Right ventricle myocardium superior (tissue), 1 donor: ENCODE measurements around the gene HMGB1. TPM values are rescaled to one million over a fixed set of nuclear protein-coding genes. Genes with fewer than 3 reads are reported as not detected.
A peak's percentile ranks its signal among the peaks of the same experiment; 100 is the strongest.
"Not testable (repeated sequence)": the region's sequence is repeated elsewhere in the genome, so short reads cannot be mapped to it uniquely, and the experiment has no call there.

Experiments used
- ATAC-seq: fragments of 200-7000 bp; cut with Tn5 transposase; one replicate; pipeline ENCODE4 v1.9.1; 2020; ENCODE audit warnings: mild to moderate bottlenecking; ENCODE audit not compliant: poor library complexity
- DNase-seq: peaks from one replicate; pipeline ENCODE4 v3.0.0-alpha.2; 2020
- intact Hi-C: fragments of 100-400 bp; cut with DNase I; formaldehyde crosslinking; loops from one replicate; pipeline ENCODE4 v1.11.2; 2022
- total RNA-seq: library from RNA; stranded (reverse); fragmentation: NEBNext Ultra II Directional; extraction: Animal tissue kit (Norgen Biotek cat#: 25700); gene quantifications from one replicate; pipeline ENCODE4 v1.2.1, GENCODE V29; 2021
- donor health status: DM: no; HTN: yes; CAD: no; lungs with severe emphysema.

The HMGB1 gene
- total RNA-seq, 1 donor from 2014 or later: 163 TPM

GRCh38 chr13:30477346-30478195 lies 11.8 kb upstream of the HMGB1 start:
- ATAC-seq: no peak
- intact Hi-C loops: no loop called here

GRCh38 chr13:30473675-30474074 lies 7.9 kb upstream of the HMGB1 start:
- intact Hi-C loops: no loop called here
- ATAC-seq: no peak

More at GRCh38 chr13:30477346-30478195, 11.8 kb upstream of the HMGB1 start:
- no peak for DNase-seq

GRCh38 chr13:30466841-30467252 lies 1.1 kb upstream of the HMGB1 start:
- DNase-seq (no peak), ATAC-seq (no peak)
- intact Hi-C loops: loop anchor here (5.0 kb wide), 1 partner anchor 60 kb away; no protein-coding TSS in a partner anchor

More at GRCh38 chr13:30473675-30474074, 7.9 kb upstream of the HMGB1 start:
- DNase-seq: no peak

GRCh38 chr13:30466358-30466714 lies 600 bp upstream of the HMGB1 start:
- no peak for ATAC-seq
- intact Hi-C loops: loop anchor here (5.0 kb wide), 1 partner anchor 59 kb away; no protein-coding TSS in a partner anchor

GRCh38 chr13:30465343-30465592 lies 468 bp downstream of the HMGB1 start:
- DNase-seq (no peak), ATAC-seq (no peak)
- intact Hi-C loops: loop anchor here (2.0 to 5.0 kb wide), 2 partner anchors 58 to 152 kb away; partner anchors contain the start of gene USPL1

More at GRCh38 chr13:30466358-30466714, 600 bp upstream of the HMGB1 start:
- DNase-seq: no peak

GRCh38 chr13:30464496-30465342 lies 1.0 kb downstream of the HMGB1 start:
- DNase-seq: peak; percentile 86
- intact Hi-C loops: loop anchor here (2.0 to 5.0 kb wide), 3 partner anchors 42 to 152 kb away; partner anchors contain the start of genes UBE2L5 and USPL1
- peak; percentile 77 for ATAC-seq

- intact Hi-C loops: loop anchor here (2.0 to 5.0 kb wide), 2 partner anchors 42 to 153 kb away; partner anchors contain the start of genes UBE2L5 and USPL1
- DNase-seq (peak; percentile 70), ATAC-seq (peak; percentile 21)
Observed at GRCh38 chr13:30463787-30464495, 1.8 kb downstream of the HMGB1 start.

GRCh38 chr13:30461279-30462066 lies 4.3 kb downstream of the HMGB1 start:
- ATAC-seq: not testable (repeated sequence)

GRCh38 chr13:30457306-30457891 lies 8.3 kb downstream of the HMGB1 start:
- DNase-seq (no peak), ATAC-seq (no peak)
- intact Hi-C loops: loop anchor here (5.0 kb wide), 1 partner anchor 325 kb away; no protein-coding TSS in a partner anchor

More at GRCh38 chr13:30461279-30462066, 4.3 kb downstream of the HMGB1 start:
- not testable (repeated sequence) for DNase-seq
- intact Hi-C loops: loop anchor here (5.0 kb wide), 1 partner anchor 39 kb away; the partner anchor contains the start of gene UBE2L5

GRCh38 chr13:30456290-30456689 lies 9.4 kb downstream of the HMGB1 start:
- DNase-seq (no peak), ATAC-seq (no peak)
- intact Hi-C loops: loop anchor here (5.0 kb wide), 1 partner anchor 324 kb away; no protein-coding TSS in a partner anchor

- intact Hi-C loops: loop anchor here (5.0 kb wide), 1 partner anchor 323 kb away; no protein-coding TSS in a partner anchor
- no peak for ATAC-seq
- no peak for DNase-seq
Observed at GRCh38 chr13:30454991-30455390, 10.7 kb downstream of the HMGB1 start.

GRCh38 chr13:30453727-30454126 lies 12.0 kb downstream of the HMGB1 start:
- intact Hi-C loops: no loop called here
- no peak for DNase-seq
- ATAC-seq: no peak

GRCh38 chr13:30451476-30451875 lies 14.3 kb downstream of the HMGB1 start:
- intact Hi-C loops, ATAC-seq, DNase-seq: not testable (repeated sequence)

GRCh38 chr13:30450066-30450465 lies 15.7 kb downstream of the HMGB1 start:
- intact Hi-C loops: no loop called here
- DNase-seq: no peak
- ATAC-seq: no peak

- no peak for DNase-seq
- ATAC-seq: no peak
- intact Hi-C loops: no loop called here
Observed at GRCh38 chr13:30448441-30448840, 17.3 kb downstream of the HMGB1 start.

- ATAC-seq: no peak
- intact Hi-C loops: no loop called here
Observed at GRCh38 chr13:30446126-30446500, 19.6 kb downstream of the HMGB1 start.

GRCh38 chr13:30443957-30444404 lies 21.8 kb downstream of the HMGB1 start:
- intact Hi-C loops: no loop called here
- DNase-seq: no peak
- ATAC-seq: no peak

More at GRCh38 chr13:30446126-30446500, 19.6 kb downstream of the HMGB1 start:
- no peak for DNase-seq
